ENCODE results near the gene PASK.

PASK gene

GRCh38 chr2:241114836-241115235 is 34.4 kb downstream of the PASK start:
- no peaks in the 10 kb centered on the region for H3K27me3 ChIP-seq (replicated peaks)

GRCh38 chr2:241112592-241112991 is 36.7 kb downstream of the PASK start:
- H3K4me3 ChIP-seq (ENCODE audit: low read depth, low read length) = no peak overlapping the region
- in situ Hi-C loops (cut with HindIII; ENCODE audit: low pct_ligation_motif_present, low sequenced_read_pairs) = no loop called here
- H3K27me3 ChIP-seq (replicated peaks) = no peaks in the 10 kb centered on the region
- DNase-seq = no peak
- no peaks in the 10 kb centered on the region for H3K36me3 ChIP-seq (replicated peaks)
- TF ChIP-seq, protein P1, sequence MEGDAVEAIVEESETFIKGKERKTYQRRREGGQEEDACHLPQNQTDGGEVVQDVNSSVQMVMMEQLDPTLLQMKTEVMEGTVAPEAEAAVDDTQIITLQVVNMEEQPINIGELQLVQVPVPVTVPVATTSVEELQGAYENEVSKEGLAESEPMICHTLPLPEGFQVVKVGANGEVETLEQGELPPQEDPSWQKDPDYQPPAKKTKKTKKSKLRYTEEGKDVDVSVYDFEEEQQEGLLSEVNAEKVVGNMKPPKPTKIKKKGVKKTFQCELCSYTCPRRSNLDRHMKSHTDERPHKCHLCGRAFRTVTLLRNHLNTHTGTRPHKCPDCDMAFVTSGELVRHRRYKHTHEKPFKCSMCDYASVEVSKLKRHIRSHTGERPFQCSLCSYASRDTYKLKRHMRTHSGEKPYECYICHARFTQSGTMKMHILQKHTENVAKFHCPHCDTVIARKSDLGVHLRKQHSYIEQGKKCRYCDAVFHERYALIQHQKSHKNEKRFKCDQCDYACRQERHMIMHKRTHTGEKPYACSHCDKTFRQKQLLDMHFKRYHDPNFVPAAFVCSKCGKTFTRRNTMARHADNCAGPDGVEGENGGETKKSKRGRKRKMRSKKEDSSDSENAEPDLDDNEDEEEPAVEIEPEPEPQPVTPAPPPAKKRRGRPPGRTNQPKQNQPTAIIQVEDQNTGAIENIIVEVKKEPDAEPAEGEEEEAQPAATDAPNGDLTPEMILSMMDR (IDR thresholded peaks at IDR 0.05; ENCODE audit: low read depth, low read length, missing control alignments) = no peak
- no peak overlapping the region for H3K27ac ChIP-seq

More at GRCh38 chr2:241114836-241115235, 34.4 kb downstream of the PASK start:
- DNase-seq = no peak
- Histone ChIP-seq H3K36me3 (replicated peaks) (no peaks in the 10 kb centered on the region), H3K27ac (no peak overlapping the region), H3K4me3 (ENCODE audit: low read depth, low read length) (no peak overlapping the region)
- TF ChIP-seq, protein P1 (IDR thresholded peaks at IDR 0.05; ENCODE audit: low read depth, low read length, missing control alignments) = no peak
- in situ Hi-C loops (cut with HindIII; ENCODE audit: low pct_ligation_motif_present, low sequenced_read_pairs) = no loop called here

DNA sequence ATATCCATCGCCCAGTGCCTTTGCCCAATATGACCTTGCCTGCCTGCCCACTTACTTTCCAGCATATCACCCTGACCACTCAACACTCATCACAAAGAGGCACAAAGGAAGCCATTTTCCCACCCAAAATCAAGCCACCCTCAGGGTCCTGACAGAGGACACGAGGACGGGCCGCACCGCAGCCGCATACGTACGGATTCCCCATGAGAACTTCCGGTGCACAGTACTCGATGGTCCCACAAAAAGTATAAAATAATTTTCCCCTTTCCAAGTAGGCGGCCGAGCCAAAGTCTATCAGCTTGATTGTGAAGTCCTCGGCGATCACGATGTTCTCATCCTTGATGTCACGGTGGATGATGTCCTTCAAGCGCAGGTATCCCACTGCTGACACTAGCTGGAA is 37.2 kb downstream of the PASK start:
- Histone ChIP-seq H3K27ac (no peak overlapping the region), H3K36me3 (replicated peaks) (no peaks in the 10 kb centered on the region), H3K4me3 (ENCODE audit: low read depth, low read length) (no peak overlapping the region), H3K27me3 (replicated peaks) (no peaks in the 10 kb centered on the region)
- TF ChIP-seq, protein P1 (IDR thresholded peaks at IDR 0.05; ENCODE audit: low read depth, low read length, missing control alignments) = no peak
- DNase-seq = no peak
- in situ Hi-C loops (cut with HindIII; ENCODE audit: low pct_ligation_motif_present, low sequenced_read_pairs) = no loop called here

GRCh38 chr2:241111440-241111805 is 37.8 kb downstream of the PASK start:
- in situ Hi-C loops (cut with HindIII; ENCODE audit: low pct_ligation_motif_present, low sequenced_read_pairs) = no loop called here
- no peak overlapping the region for H3K4me3 ChIP-seq (ENCODE audit: low read depth, low read length)
- DNase-seq = no peak
- TF ChIP-seq, protein P1 (IDR thresholded peaks at IDR 0.05; ENCODE audit: low read depth, low read length, missing control alignments) = no peak
- no peaks in the 10 kb centered on the region for H3K36me3 ChIP-seq (replicated peaks)
- H3K27ac ChIP-seq = no peak overlapping the region
- H3K27me3 ChIP-seq (replicated peaks) = no peaks in the 10 kb centered on the region

DNA sequence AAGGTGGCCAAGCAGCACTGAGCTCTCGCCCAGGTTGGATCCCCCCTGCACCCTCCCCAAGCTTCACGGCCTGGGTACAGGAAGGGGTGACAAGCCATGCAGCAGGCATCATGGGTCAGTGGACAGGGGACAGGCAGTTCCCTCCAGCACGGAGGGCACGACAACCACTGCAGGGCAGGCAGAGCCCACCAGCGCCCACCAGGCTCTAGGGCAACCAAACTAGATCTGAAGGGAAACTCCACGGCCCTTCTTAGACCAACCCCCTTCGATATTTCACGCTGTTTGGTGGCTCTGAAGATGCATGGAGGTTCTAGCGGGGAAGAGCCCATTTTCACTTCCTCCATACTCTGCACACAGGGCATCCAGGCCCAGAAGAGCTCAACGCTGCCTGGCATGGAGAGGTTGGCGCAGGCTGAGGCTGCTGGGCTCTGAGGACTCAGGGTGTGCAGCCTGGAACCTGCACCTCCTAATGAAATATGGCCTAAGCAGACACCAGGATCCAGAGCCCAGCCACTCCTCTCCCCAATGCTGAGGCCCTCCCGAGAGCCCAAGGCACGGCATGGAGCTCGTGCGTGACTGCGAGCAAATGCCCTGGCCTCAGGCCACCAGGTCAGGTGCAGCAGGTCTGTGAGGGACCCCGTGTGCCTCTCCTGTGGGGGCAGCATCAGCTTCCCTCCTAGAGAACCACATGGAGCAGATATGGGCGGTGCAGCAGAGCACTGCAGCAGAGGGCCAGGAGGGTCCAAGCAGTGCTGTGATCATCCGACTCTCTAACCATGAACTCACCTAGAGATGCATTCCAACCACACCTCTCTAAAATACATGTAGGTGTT is 38.4 kb downstream of the PASK start:
- in situ Hi-C loops (cut with HindIII; ENCODE audit: low pct_ligation_motif_present, low sequenced_read_pairs) = no loop called here
- Histone ChIP-seq H3K36me3 (replicated peaks) (no peaks in the 10 kb centered on the region), H3K27ac (no peak overlapping the region), H3K27me3 (replicated peaks) (no peaks in the 10 kb centered on the region), H3K4me3 (ENCODE audit: low read depth, low read length) (no peak overlapping the region)
- TF ChIP-seq, protein P1 (IDR thresholded peaks at IDR 0.05; ENCODE audit: low read depth, low read length, missing control alignments) = no peak
- DNase-seq = no peak
